HG03045 (cell line): ENCODE results near the gene PSMG4.
"Not testable (repeated sequence)": the region's sequence is repeated elsewhere in the genome, so short reads cannot be mapped to it uniquely, and the experiment has no call there.

ENCODE experiments used
- ATAC-seq: cut with Tn5 transposase; IDR thresholded peaks from one replicate; pipeline ENCODE4 v1.9.1; 2021; ENCODE audit warnings: mild to moderate bottlenecking, moderate library complexity; ENCODE audit not compliant: unreplicated experiment

Gene PSMG4

DNA sequence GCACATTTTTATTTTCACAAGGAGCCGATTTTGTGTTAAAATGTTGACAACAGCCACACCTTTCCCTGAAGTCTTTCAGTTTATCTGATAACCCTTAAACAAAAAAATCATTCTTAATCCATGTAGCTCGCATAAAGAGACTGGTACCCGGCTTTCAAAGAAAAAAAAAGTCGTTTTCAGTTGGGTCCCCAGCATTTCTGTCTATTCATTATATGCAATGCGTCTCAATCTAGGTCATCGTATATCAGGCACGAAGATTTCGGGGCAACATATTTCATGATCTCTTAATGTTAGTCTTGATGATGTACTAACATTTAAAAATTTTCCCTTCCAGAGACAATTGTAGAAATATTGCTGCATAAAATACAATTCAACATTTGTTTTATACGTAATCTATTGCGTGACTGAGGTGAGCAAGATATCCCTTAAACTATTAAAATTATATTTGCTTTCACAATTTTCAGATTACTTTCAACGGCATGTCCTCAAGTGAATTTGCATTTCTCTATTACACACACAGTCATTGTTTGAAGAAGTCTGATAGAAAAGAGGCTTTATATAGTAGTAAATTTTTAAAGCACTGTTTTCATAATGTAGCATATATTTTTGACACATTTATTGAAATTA is 28.4 kb upstream of the PSMG4 start:
- ATAC-seq: no peak

DNA sequence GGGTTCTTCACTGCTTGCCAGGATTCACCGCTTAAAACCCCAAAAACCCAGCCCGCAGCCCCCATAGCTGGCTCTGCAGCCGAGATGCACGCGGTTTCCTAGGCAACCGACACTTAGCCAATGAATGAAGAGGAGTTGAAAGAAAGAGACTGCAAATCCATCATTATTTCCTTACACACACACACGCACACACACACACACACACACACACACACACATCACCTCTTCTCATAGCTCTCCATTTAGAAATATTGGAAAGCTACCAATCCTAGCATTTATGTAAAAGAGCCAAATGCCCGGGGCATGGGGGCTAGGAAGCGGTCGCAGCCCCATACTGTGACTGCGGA is 27.9 kb upstream of the PSMG4 start:
- ATAC-seq: no peak

DNA sequence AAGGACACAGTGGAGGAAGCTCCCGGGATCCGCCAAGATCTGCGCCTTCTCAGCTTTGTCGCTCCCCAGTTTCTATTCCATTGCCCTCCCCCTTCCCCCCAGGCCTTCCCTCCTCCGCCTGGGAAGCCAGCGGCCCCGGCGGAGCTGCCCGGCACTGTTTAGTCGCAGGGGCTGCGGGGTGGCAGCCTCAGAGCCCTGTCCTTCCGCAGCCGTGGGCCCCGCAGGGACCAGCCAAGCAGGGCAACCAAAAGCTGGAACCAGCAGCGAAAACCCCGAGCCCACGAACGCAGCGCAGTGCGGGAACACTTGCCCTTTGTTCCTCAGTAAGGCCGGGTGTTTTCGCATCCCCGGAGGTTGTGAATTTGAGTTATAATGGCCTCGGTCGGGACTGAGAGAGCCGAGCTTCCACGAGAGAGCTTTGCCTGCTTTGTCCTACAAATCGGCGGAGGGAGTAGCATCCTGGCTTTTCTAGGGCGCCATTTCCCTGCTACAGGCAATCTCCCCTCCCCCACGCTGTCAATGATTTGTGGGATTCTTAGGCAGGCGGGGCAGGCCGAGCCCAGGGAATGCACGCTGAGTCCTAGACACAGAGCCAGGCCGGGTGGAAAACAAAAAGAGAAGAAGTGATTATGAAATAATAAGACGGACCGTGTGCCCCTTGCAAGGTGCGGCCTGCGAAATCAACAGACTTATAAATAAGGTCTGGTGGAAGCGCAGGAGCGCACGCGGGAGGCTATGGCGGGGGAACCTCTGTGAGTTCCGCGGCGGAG is 27.3 kb upstream of the PSMG4 start:
- no peak for ATAC-seq

DNA sequence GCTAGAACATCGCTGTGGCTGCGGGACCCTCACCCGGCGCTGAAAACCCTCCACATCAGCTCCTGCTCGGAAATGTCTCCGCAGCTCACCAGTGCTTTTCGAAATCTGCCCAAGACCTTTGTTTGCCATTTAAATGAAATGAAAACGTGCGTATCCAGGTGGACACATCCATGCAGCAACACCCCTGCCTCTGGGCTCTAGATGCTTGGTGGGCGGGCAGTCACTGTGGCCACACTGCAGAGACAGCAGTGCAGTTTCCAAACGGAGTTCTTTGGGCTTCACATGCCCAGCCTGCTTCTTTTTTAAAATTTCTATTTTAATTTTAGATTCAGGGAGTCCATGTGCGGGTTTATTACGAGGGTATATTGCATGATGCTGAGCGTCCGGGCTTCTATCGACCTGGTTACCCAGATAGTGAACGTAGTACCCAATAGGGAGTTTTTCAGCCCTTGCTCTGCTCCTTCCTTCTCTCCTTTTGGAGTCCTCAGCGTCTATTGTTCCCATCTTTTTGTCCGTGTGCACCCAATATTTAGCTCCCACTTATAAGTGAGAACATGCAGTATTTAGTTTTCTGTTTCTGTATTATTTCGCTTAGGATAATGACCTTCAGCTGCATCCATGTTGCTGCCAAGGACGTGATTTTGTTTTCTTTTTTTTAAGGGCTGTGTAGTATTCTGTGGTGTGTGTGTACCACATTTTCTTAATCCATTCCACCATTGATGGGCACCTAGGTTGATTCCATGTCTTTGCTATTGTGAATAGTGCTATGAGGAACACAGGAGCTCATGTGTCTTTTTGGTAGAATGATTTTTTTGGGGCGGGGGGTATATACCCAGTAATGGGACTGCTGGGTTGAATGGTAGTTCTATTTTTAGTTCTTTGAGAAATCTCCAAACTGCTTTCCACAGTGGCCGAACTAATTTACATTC is 26.5 kb upstream of the PSMG4 start:
- ATAC-seq: no peak

DNA sequence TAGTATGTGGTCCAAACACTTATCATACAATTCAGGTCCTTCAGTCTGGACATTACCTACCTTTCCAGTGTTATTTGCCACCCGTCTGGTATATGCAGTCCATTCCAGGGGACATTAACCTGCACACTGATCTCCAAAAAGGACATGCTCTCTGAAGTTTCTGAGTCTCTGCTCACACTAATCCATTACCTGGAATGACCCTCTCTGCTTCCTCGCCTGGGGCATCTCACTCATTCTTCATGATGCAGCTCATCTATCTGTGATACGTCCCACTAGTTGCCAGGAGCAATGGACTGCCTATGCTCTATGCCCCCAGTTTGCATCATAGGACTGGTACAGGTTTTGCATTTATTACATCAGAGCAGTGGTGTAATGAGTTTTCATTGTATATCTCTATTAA is 25.4 kb upstream of the PSMG4 start:
- ATAC-seq: no peak

DNA sequence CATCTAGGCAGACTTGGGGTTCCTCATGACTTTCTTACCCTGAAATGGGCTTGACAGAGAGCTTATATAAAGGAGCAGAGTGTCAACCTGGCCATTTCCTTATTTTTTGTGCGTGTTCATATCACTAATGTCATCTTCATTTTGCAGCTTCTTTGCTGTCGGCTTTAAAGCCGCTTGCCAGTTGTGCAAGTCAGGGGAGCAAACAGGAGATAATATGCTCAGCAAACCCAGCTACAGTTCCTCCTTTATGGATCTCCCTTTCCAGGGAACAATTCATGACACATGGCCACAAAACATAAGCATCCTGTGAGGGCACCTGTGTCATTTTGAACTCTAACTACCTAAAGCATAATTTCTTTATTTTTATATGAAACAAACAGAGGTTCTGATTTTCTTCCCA is 24.8 kb upstream of the PSMG4 start:
- ATAC-seq: no peak

DNA sequence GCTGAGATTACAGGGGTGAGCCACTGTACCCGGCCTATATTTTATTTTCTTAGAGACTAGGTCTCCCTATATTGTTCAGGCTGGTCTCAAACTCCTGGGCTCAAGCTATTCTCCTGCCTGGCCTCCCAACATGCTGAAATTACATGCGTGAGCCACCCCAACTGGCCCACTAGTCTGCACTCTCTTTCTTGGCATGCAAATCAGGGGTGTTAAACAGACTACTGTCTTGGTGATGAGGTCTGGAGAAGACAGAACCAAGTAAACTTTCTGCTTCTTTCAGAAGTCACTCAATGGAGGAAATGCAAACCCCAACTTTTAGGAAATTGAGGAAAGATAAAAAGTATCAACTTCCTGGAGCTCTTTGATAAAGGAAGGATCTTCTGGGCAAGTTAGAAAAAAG is 23.3 kb upstream of the PSMG4 start:
- ATAC-seq: peak; percentile 50

- no peak for ATAC-seq
Observed at GRCh38 chr6:3236005-3236404, 22.7 kb upstream of the PSMG4 start.

- no peak for ATAC-seq
Observed at GRCh38 chr6:3237761-3238662, 20.7 kb upstream of the PSMG4 start.

GRCh38 chr6:3239110-3239830 is 19.5 kb upstream of the PSMG4 start:
- ATAC-seq: no peak

GRCh38 chr6:3240595-3240994 is 18.2 kb upstream of the PSMG4 start:
- ATAC-seq: no peak

- ATAC-seq: not testable (repeated sequence)
Observed at GRCh38 chr6:3241745-3242144, 17.0 kb upstream of the PSMG4 start.

DNA sequence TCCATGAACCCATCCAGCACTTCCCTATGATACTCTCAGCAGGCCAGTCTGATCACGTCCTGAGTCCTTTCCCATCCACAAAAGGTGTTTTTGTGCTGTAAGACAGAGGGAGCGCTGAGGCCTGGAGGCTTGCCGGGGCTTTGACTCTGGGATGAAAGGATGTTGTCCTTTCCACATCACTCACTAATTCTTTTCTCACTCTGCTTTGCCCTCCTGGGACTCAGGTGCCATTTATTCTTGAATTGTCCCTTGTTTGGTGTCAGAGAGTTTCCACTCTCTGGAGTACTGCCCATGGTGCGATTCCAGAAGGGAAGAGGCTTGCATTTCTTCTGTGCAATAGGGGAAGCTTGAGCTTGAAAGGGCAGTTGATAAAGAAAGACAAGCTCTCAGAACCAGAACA is 16.0 kb upstream of the PSMG4 start:
- no peak for ATAC-seq

- no peak for ATAC-seq
Observed at GRCh38 chr6:3244003-3244831, 14.5 kb upstream of the PSMG4 start.

- not testable (repeated sequence) for ATAC-seq
Observed at GRCh38 chr6:3244832-3245161, 13.9 kb upstream of the PSMG4 start.

DNA sequence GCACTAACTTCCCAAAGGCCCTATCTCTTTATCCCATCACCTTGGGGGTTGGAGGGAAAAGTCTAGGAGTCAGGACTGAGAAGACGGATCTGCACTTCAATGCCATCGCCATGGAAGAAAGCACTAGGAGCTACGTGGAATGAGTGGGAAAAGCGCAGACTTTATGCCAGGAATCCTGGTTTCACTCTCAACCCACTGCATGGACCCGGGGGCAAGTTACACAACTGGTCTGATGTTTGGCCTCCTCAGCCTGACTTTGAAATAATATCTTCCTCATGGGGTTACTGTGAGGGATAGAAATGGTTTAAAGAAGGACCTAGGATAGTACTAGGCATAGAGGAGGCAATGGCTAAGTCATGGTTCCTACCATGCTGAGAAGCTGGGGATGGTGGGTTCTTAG is 13.5 kb upstream of the PSMG4 start:
- no peak for ATAC-seq

- no peak for ATAC-seq
Observed at GRCh38 chr6:3247255-3248146, 11.2 kb upstream of the PSMG4 start.

GRCh38 chr6:3249821-3250220 is 8.9 kb upstream of the PSMG4 start:
- ATAC-seq: no peak
